ENCODE measurements around the gene TMPRSS5.

DNA sequence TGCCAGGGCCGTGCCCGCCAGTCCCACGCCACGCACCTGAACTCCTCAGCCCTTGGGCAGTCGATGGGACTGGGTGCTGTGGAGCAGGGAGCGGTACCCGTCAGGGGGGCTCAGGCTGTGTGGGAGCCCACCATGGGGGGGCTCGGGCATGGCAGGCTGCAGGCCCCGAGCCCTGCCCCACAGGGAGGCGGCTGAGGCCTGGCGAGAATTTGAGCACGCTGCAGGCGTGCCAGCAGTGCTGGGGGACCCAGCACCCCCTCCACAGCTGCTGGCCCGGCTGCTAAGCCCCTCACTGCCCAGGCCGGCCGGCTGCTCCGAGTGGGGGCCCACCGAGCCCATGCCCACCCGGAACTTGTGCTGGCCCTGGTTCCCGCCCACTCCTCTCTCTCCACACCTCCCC is 56.8 kb downstream of the TMPRSS5 start:
- TF ChIP-seq, protein P1, sequence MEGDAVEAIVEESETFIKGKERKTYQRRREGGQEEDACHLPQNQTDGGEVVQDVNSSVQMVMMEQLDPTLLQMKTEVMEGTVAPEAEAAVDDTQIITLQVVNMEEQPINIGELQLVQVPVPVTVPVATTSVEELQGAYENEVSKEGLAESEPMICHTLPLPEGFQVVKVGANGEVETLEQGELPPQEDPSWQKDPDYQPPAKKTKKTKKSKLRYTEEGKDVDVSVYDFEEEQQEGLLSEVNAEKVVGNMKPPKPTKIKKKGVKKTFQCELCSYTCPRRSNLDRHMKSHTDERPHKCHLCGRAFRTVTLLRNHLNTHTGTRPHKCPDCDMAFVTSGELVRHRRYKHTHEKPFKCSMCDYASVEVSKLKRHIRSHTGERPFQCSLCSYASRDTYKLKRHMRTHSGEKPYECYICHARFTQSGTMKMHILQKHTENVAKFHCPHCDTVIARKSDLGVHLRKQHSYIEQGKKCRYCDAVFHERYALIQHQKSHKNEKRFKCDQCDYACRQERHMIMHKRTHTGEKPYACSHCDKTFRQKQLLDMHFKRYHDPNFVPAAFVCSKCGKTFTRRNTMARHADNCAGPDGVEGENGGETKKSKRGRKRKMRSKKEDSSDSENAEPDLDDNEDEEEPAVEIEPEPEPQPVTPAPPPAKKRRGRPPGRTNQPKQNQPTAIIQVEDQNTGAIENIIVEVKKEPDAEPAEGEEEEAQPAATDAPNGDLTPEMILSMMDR (IDR thresholded peaks at IDR 0.05), result no peak
- no peak for TF ChIP-seq POLR2A (IDR thresholded peaks at IDR 0.05)
